CD4-positive, alpha-beta T cell treated with Interleukin-4 for 4 hours (primary cell): Measurements from ENCODE around the gene NSUN3.
A peak's percentile ranks its signal among the peaks of the same experiment; 100 is the strongest.
"Not testable (repeated sequence)": the region's sequence is repeated elsewhere in the genome, so short reads cannot be mapped to it uniquely, and the experiment has no call there.

ENCODE experiments used
- DNase-seq: peaks from one replicate; pipeline ENCODE4 v3.0.0-alpha.2; 2020

Gene NSUN3

DNA sequence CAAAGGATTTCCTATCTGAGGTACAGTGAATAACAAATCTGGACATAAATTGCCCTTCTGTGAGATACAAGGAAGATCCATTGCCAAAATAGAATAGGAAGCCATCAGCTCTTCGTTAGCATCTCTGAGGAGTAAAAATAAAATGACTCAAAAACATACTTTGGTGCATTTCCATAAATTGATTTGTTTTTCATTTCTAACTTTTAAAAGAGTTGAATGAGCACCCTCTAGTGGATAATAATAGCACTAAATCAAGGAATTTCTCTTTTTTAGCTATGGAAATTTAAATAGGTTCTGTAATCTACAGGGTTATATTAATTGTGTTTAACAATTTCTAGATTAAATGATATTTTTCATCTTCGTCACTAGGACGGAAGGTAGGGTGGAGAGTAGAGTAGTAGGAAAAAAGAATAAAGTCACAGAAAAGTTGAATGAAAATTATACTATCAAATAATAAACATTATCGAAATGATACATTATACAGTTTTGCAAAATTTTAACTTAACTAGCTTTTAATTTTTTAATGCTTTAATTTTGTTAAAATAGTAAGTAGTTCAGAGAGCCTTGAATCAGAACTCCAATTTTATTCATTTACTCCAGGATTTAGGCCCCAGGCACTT is 6.4 kb downstream of the NSUN3 start:
- peak; percentile 43 for DNase-seq

DNA sequence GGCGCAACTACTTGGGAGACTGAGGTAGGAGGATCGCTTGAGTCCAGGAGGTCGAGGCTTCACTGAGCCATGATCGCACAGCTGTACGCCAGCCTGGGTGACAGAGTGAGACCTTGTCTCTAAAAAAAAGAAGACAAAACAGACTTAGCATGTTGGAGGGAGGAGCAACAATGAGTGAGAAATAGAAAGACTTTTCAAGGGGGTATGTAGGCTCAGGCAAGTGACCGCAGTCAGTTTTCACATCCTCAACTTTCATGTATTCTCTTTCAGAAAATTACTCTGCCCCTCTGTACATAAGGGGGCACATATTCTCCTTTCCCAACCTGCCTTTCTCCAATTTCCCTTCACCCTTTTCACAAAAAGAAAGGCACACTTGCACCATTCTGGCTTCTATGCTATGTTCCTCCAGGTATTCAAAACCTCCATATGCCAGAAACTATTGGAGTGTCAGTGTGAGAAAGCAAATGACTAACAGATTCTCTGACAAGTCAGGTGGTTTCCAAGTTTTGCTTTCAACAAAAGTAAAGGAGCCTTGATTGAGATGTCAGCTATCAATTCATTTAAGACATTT is 7.6 kb downstream of the NSUN3 start:
- DNase-seq: no peak

DNA sequence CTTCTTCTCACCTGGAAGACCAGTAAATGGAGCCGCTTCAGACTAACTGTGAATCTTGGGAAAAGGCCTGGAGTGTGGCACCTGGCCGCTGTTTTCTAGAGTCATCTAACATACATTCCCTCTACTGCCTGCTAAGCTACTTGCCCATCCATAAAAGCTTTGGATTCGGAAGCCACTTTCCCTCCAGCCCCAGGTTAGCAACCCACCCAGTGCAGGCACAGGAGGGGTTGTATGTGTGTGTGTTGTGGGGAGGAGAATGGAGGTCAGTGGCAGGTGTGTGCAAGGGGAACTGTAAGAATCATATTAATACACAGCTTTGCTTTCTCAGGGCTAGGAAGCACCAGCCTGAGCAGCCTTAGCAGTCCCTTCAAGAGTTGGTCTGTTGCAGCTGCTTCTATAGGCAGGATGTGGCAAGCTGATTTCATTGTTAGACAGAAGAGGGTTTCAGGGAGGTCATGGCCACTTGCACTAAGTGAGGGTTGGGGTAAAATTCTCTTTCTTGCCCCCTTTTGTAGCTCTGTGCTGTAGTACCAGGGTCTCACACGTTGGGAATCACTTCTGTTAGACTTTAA is 8.9 kb downstream of the NSUN3 start:
- DNase-seq: no peak

DNA sequence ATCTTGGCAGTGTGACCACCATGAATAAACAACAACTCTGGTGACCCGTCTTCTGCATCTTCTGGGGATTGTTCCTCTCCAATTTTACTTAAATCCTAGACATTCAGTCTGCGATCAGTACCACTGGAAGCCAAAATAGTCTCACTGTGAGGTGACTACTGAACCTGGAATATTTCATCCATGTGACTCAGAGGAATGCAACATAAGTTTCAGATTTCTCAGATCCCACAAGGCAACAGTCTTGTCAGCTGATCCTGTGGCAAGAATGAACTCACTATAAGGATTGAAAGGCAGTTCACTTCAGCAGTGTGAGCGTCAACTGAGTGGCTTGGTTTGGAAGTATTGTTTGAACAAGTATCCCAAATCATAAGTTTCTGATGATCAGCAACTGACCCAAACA is 13.2 kb downstream of the NSUN3 start:
- DNase-seq: no peak

DNA sequence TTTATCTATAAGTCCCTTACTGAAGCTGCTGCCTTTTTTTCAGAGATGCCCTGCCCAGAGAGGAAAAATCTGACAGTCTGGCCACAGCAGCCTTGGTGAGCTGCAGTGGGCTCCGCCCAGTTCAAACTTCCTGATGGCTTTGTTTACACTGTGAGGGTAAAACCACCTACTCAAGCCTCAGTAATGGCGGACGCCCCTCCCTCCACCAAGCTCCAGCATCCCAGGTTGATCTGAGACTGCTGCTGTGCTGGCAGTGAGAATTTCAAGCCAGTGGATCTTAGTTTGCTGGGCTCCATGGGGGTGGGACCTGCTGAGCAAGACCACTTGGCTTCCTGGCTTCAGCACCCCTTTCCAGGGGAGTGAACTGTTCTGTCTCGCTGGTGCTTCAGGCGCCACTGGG is 17.7 kb downstream of the NSUN3 start:
- peak; percentile 22 for DNase-seq

DNA sequence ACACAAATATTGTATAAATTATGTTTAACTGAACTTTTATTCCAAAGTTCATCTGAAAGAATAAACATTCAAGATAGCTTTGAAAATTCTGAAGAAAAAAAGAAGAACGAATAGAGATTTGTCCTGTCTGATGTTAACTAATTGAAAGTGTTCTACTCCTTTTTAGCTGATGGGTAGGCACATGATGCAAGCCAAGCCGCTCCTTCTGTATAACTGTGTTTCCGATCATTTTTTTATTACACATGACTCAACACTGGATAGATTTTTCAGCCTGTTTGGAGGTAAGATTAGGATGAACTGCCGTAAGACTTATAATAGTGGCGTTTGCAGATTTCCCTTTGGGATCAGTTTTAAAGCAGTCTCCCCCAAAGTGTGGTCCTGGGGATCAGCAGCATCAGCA is 19.0 kb downstream of the NSUN3 start:
- DNase-seq: no peak

DNA sequence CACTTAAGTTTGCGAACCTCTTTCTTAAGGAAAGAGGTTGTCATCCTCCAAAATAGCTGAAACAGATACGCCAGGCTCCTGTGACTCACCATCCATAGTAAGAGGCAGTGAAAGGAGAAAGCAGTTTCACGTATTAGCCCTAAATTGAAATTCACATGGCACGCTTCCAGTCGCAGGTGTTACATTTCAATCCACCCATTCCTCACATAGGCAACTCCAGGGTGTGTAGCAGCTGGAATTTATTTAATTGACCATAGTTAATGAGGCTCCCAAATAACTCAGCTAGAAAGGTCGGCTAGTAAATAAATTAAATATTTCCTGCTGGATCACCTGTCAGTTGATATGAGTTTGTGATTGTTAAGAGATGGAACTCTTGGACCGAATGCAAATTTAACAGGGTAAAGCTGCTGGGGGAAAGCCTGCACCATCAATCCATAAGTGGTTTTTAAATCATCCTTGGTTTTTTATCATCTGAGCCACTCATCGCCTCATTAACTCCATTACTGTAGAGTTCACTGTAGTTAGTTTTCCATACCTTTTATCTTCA is 19.6 kb downstream of the NSUN3 start:
- no peak for DNase-seq

DNA sequence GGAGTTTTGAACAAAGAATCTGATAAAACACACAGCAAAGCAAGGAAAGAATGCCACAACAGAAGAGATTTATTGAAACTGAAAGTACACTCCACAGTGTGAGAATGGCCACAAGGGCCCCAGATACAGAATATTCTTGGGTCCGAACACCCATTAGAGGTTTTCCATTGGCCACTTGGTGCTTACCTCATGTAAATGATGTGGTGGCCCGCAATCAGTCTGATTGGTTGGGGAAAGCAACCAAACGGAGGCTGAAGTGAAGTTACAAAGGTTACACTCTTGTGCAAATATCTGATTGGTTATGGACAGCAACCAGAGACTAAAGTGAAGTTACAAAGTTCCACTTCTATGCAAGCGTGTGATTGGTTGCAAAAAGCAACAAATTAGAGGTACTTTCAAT is 20.4 kb downstream of the NSUN3 start:
- DNase-seq: no peak

DNA sequence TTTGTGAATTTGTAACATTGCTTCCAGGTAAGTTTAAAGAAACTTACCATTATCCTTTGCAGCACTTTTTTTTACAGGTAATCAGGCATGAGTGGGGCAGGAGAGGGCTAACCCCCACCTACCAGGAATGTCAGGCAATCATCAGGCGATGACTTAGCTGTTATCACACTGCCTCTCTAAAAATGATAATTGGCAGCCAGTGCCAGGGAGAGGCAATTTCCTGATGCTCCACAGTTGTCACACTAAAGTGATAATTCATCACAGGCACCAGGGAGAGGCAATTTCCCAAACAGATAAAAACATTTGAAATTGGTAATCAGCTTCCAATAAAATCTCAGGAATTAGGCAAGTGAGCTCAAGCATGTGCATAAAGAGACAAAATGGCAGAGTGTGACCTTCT is 26.3 kb downstream of the NSUN3 start:
- no peak for DNase-seq

DNA sequence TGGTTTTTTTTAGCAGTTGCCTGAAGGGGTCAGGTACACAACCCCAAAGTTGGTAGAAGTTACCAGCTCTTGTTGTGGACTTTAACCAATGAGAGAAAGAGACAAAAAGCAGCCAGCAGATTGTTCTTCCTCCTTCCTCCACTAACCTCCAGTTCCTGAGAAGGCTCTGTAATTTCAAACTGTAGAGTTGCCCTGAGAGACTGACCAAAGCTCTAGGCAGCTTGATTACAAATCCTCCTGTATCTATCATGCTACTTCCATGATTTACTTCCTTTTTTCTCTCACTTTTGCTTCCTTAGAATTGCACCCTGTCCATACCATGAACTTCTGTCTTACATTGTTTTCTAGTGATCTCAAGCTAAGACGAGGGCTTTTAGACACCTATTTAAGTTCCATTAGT is 29.2 kb downstream of the NSUN3 start:
- no peak for DNase-seq

DNA sequence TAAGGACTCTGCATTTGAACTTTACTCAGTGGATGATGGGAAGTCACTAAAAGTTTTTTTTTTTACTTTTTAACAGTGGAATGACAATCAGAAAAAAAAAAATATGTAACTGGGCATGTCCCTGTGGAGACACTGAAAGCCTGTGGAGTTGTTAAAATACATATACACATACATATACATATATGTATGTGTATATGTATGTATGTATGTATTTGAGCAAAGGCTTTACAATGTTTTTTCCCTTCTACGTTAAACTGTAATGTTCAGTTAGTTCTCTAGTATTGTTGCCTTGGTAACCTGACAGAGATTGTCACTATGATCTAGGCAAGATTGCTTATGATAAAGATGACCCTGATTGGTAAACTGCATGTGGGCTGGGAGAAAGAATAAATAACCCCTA is 30.3 kb downstream of the NSUN3 start:
- no peak for DNase-seq

DNA sequence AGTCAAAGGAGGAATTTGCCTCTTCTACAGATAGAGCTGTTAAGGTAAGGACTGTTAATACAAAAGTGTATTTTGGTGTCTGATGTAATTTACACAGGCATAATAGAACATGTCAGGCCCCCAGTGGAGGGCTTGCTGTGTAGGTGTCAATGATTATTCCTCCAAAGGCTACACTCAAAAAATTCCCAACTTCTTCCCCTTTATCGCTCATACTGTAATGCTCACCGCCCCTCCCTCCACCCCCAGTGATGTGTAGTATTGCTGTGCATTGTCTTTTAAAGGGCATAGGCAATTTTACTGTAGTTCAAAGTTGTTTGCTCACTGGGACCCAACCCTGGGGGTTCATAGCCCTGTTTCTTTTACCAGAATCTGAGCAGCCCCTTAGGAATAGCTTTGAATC is 32.2 kb downstream of the NSUN3 start:
- no peak for DNase-seq

DNA sequence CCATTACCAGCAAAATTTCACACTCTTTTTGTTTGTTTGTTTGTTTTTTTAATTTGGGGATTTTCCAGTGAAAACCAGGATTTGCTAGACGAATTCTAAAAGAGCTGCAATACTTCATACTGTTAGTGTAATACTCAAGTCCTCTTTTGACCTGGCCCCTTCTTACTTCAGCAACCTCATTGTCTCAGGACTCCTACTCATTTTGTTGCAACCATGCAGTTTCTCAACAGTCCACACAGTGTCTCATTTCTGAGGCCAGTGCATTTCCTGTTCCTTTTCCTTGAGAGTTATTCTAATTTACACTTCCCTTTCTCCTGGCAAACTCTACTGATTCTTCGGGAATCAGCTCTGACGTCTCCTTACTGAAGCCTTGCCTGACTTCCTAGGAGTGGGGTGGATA is 35.6 kb downstream of the NSUN3 start:
- DNase-seq: no peak

DNA sequence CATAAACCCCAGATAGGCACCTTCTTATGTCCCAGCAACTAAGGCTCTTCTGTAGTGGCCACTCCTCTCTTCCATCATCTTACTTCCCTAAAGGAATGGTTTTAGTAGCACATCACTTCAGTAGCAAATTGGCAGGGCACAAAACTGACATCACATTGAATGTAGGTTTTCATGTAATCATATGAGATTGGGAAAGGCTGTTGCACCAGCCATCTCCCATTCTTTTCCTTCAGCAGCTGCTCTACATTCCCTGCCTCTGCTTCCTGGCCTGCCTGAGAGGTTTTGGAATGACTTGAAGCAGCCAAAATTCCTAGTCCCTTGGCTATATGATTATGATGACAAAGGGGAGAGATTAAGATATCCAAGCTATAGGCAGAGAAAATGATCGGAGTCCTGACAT is 36.5 kb downstream of the NSUN3 start:
- DNase-seq: no peak

DNA sequence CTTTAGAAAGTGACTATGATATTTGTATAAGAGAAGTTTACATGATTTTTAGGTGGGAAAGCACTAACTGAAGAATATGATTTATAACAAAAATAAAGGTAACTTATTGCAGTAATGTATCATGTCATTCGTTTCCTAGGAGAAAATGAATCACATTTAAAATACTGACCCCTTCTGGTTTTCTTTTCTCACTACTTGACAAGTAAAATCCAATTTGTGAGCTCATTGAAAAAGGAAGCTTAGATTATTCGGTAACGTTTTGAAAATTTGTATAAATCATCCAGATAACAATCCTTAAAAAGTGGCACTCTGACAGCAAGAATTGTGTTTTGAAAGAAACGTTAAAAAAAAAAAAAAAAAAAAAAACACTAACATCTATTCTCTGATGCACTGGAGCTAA is 39.0 kb downstream of the NSUN3 start:
- no peak for DNase-seq

DNA sequence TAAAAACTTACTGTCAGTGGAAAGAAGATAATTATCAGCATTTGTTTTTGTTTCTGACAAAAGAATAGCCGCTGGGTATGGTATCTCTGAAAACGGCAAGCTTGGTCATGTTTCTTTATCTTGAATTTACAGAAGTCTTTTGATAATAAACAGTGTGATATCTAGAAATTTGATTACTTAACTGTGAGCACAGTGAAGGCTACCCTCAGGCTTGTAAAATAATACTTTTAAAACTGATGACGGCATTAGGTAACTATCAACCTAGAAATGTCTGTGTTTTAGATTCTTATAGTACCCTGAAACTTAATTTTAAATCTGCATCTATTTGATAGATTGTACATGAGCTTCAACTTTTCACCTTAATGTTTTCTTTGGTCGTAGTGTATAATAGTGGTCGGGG is 43.4 kb downstream of the NSUN3 start:
- DNase-seq: no peak

DNA sequence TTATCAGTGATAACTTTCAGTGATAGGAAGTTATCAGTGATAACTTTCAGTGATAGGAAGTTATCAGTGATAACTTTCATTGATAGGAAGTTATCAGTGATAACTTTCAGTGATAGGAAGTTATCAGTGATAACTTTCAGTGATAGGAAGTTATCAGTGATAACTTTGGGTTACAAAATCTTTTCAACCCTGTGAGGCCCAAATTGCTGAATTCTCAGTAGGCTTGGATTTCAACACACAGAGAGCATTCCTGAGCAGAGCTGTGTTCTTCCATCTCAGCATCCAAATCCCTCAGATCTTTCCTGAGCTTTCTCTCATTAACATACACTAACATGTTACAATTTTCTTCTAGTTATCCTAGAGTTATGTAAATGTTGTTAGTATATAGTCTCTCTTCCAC is 47.4 kb downstream of the NSUN3 start:
- not testable (repeated sequence) for DNase-seq

DNA sequence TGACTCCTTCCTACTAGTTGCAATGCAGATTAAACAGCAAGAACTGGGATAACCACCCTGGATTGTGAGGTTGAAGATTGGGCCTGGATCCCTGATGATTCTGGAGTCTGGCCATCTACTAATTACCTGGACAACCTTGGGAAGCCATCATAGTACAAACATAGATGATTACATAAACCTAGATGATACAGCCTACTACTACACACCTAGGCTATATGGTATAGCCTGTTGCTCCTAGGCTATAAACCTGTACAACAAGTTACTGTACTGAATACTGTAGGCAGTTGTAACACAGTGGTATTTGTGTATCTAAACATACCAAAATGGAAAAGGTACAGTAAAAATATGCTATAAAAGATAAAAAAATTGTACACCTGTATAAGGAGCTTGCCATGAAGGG is 48.0 kb downstream of the NSUN3 start:
- no peak for DNase-seq

DNA sequence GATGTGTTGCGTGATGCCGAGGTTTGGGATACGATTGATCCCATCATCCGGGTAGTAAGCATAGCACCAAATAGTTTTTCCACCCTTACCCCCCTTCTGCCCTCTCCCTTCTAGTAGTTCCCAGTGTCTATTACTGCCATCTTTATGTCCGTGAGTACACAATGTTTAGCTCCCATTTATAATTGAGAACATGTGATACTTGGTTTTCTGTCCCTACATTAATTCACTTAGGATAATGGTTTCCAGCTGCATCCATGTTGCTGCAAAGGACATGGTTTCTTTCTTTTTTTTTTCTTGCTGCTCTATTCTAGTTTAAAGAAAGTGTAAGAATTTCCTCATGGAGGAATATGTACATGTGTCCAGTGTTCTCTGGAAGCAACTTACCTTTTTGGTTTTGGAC is 51.8 kb downstream of the NSUN3 start:
- no peak for DNase-seq

DNA sequence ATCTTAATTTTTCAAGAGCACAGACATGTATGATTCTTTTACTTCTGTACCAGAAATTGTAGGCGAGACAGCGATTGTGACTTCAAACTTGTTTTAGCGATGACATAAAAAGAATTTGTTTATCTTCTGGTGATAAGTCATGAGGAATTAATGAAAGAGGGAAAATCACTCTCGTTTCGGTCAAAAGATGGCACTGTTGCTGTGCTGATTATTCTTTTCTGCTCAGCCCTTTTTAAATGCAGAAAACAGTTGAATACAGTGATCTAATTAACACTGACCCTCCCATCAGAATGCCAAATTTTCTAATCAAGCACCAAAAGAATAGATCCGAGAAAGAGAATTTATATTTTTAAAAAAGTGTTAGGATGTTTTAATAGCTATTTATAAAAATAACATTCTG is 52.6 kb downstream of the NSUN3 start:
- DNase-seq: no peak

DNA sequence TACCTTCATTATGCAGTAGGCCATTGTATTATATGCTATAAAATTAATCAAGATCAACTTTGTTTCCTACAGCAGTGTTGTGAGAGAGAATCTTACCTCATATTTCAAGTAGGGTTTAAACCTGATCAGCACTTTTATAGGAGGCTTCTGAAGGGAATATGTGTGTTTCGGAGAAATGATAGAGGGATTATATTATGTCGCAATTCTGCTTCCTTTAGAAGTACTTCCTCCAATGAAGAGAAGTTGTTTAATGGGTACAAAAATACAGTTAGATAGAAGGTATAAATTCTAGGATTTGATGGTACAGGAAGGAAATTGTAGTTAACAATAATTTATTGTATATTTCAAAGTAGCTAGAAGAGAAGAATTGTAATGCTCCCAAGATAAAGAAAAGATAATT is 54.9 kb downstream of the NSUN3 start:
- DNase-seq: no peak

DNA sequence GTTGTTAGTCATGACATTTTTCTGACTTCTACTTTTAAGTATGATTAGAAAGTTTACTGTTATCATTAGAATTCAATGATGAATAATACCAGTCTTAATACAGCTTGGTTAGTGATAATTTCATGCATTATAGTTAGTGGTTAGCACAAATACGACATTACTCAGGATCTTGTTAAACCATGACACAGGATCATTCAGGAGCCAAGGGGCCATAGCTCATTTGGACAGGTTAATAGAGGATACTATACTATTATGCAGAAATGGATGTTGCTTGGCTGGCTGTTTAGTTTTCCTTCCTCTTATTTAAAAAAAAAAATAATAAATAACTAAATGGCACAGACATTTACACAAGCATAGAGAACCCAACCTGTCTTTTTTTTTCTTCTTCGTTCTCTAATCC is 55.5 kb downstream of the NSUN3 start:
- no peak for DNase-seq

DNA sequence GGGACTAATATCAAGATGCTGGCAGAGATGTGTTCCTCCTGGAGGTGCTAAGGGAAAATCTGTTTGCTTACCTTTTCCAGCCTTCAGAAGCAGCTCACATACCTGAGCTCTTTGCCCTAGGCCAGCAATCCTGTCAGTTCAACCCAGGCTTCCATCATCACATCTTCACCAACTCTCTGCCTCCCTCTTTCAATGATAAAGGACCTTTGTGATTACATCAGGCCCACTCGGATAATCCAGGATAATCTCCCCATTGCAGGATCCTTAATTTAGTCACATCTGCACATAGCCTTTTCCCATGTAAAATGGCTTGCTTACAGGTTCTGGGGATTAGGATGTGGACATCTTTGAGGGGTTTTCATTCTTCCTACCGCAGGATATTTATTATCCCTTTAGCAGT is 58.3 kb downstream of the NSUN3 start:
- DNase-seq: no peak

DNA sequence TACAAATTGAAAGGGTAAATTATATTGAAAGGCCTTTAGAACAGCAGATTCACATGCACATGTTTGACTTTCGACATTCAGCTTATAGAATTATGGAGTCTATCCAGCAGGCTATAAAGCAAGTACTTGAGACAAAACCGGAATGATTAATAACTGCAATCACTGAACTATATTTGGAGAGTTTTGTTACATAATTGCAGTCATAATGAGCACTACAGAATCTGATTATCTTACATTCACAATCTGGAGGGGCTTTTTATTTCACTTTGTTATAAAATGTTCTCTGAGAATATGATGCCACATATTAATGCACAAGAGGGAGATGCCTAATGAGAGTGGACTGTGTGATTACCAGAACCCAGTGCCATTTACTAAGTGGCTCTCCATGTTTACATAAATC is 64.3 kb downstream of the NSUN3 start:
- DNase-seq: no peak

DNA sequence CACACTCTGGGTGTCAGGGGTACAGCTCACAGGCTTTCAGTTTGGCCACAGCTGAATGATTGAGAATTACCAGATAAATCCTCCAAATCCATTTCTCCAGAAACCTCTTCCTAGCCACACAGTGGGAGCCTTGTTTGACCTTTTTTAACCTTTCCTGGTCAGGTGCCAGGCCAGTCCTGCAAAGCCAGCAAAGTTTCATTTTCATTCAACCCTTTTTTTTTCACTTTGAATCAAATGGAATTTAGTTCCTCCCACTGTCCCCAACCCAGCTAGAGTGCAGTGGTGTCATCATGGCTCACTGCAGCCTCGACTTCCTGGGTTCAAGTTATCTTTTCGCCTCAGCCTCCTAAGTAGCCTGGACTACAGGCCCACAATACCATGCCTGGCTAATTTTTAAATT is 67.8 kb downstream of the NSUN3 start:
- DNase-seq: no peak
